AG09319 (cell line): ENCODE measurements around the gene UNC119.

Experiments used
- DNase-seq: peaks from one replicate; pipeline ENCODE4 v3.0.0-alpha.2; 2010; ENCODE audit warnings: low read depth; ENCODE audit errors: extremely low read depth
- CTCF ChIP-seq: IDR thresholded peaks from 2 replicates; pipeline ENCODE4 v1.5.1; 2011; ENCODE audit warnings: low read depth, mild to moderate bottlenecking, inconsistent platforms, low read length, moderate library complexity

The UNC119 gene

GRCh38 chr17:28520687-28521086 is 31.7 kb downstream of the UNC119 start:
- no peak for TF ChIP-seq CTCF
- no peak for DNase-seq

GRCh38 chr17:28519236-28519635 is 33.2 kb downstream of the UNC119 start:
- TF ChIP-seq CTCF: no peak
- no peak for DNase-seq

GRCh38 chr17:28518578-28518977 is 33.8 kb downstream of the UNC119 start:
- no peak for DNase-seq
- TF ChIP-seq CTCF: no peak

GRCh38 chr17:28518132-28518531 is 34.3 kb downstream of the UNC119 start:
- no peak for DNase-seq
- TF ChIP-seq CTCF: no peak

GRCh38 chr17:28515518-28515917 is 36.9 kb downstream of the UNC119 start:
- TF ChIP-seq CTCF: no peak
- no peak for DNase-seq

GRCh38 chr17:28514561-28515002 is 37.8 kb downstream of the UNC119 start:
- no peak for DNase-seq
- no peak for TF ChIP-seq CTCF

- no peak for TF ChIP-seq CTCF
- no peak for DNase-seq
These were observed 38.9 kb downstream of the UNC119 start for GRCh38 chr17:28513476-28513875.
